ENCODE results near the gene ELFN1. TPM values are rescaled to one million over a fixed set of nuclear protein-coding genes. Genes with fewer than 3 reads are reported as not detected.

Gene ELFN1
- polyA plus RNA-seq, 1 donor (not counting 4 experiments of a cell fraction or from before 2014, with no cell fraction given), result 0.03 TPM

DNA sequence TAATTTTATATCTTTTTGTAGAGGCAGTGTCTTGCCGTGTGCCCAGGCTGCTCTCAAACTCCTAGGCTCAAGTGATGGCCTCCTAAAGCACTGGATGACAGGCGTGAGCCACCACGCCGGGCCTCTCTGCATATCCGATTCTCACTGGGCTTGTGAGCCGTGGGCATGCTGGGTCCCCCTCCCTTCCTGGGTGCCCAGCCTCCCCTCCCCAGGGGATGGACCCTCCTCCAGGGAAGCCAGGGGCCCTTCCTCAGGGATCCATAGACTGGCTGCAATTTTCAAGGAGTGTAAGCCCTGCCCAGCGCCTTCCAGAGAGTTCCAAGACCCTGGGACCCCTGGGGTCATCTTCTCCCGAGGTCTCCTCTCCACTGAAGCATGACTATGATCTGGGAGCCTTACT lies 23.7 kb upstream of the ELFN1 start:
- no peaks in the 10 kb centered on the region for H4K20me1 ChIP-seq (ENCODE audit: control insufficient read depth, extremely low read depth, insufficient read depth, low read length)
- H3K9me3 ChIP-seq (ENCODE audit: control insufficient read depth, low read depth, low read length), result no peaks in the 10 kb centered on the region
- no peak overlapping the region for H3K4me3 ChIP-seq (ENCODE audit: control insufficient read depth in 2 of 3, extremely low read depth in 1 of 3, insufficient read depth in 2 of 3, low read depth in 1 of 3, low read length in 3 of 3)
- H3K79me2 ChIP-seq (ENCODE audit: control insufficient read depth, insufficient read depth, low read length), result no peaks in the 10 kb centered on the region
- no peak overlapping the region for H2AFZ ChIP-seq (ENCODE audit: control insufficient read depth, low read length)
- TF ChIP-seq, protein P1, sequence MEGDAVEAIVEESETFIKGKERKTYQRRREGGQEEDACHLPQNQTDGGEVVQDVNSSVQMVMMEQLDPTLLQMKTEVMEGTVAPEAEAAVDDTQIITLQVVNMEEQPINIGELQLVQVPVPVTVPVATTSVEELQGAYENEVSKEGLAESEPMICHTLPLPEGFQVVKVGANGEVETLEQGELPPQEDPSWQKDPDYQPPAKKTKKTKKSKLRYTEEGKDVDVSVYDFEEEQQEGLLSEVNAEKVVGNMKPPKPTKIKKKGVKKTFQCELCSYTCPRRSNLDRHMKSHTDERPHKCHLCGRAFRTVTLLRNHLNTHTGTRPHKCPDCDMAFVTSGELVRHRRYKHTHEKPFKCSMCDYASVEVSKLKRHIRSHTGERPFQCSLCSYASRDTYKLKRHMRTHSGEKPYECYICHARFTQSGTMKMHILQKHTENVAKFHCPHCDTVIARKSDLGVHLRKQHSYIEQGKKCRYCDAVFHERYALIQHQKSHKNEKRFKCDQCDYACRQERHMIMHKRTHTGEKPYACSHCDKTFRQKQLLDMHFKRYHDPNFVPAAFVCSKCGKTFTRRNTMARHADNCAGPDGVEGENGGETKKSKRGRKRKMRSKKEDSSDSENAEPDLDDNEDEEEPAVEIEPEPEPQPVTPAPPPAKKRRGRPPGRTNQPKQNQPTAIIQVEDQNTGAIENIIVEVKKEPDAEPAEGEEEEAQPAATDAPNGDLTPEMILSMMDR (optimal IDR thresholded peaks at IDR 0.05 in 1 of 3, IDR thresholded peaks at IDR 0.05 in 1 of 3, conservative IDR thresholded peaks at IDR 0.05 in 1 of 3; ENCODE audit: extremely low read depth in 1 of 3, insufficient read depth in 2 of 3, low read length in 3 of 3), result no peak
- TF ChIP-seq EZH2 (IDR thresholded peaks at IDR 0.05; ENCODE audit: low read length), result no peak
- FAIRE-seq, result no peak
- dilution Hi-C loops (cut with MboI; ENCODE audit: extremely low pct_ligation_motif_present, low sequenced_read_pairs), result no loop called here
- H3K9me1 ChIP-seq (ENCODE audit: control insufficient read depth, extremely low read depth, insufficient read depth, low read length), result no peaks in the 10 kb centered on the region
- H3K27ac ChIP-seq (ENCODE audit: control insufficient read depth, insufficient read depth, low read length), result no peak overlapping the region
- H3K4me2 ChIP-seq (ENCODE audit: control insufficient read depth, extremely low read depth, insufficient read depth, low read depth, low read length), result no peak overlapping the region
- H3K36me3 ChIP-seq (ENCODE audit: control insufficient read depth in 2 of 2, extremely low read depth in 1 of 2, insufficient read depth in 2 of 2, low read length in 2 of 2), result no peaks in the 10 kb centered on the region
- no peaks in the 10 kb centered on the region for H3K4me1 ChIP-seq (ENCODE audit: control insufficient read depth, extremely low read depth, insufficient read depth, low read length)
- no peak overlapping the region for H3K9ac ChIP-seq (ENCODE audit: control insufficient read depth, extremely low read depth, insufficient read depth, low read length)
- H3K27me3 ChIP-seq (ENCODE audit: control insufficient read depth, extremely low read depth, insufficient read depth, low read length), result peaks cover 47% of the 10 kb centered on the region
- DNase-seq (ENCODE audit: low read depth, low spot score), result no peak

DNA sequence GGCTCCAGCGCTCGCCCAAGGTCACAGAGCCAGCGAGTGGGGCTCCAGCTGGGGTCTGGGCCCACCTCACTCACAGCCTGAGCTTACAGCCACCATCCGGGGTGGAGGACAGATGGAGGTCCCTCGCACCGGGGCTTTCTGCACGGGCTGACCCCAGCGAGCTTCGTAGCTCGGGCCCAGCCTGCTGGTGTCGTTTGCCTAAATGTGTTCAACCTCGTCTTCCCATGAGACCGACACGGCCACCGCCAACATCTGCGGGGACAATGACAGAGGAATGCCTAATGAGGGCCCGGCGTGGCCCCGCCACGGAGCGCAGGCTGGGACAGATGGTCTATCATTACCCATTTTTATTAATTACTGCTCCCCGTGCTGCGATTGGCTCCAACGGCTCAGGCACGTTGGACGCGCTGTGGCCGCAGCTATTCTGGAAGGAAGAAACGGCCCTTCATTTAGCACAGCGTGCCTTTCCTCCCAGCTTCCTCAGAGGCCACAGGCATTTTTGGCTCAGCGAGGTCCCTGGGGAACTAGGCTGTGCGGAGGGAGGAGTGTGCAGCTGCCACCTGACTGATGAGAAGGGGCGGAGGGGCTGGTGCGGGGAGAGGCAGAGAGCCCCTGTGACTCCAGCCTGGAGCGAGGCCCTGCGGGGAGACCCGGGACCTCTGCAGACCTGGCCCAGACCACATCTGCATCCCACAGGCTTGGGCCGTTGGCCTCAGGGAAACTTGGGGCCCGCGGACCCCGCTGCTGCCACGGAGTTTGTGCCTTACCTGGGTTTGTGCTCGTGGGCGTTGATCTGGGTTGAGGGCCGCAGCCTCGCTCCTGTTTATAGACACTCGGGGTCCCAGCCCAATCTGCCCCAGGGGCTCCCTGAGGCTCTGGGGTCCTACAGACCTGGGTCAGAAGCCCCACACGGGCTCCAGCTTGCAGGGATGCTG lies 22.9 kb upstream of the ELFN1 start:
- Histone ChIP-seq H3K4me3 (ENCODE audit: control insufficient read depth in 2 of 3, extremely low read depth in 1 of 3, insufficient read depth in 2 of 3, low read depth in 1 of 3, low read length in 3 of 3) (no peak overlapping the region), H3K27me3 (ENCODE audit: control insufficient read depth, extremely low read depth, insufficient read depth, low read length) (peaks cover 42% of the 10 kb centered on the region), H3K9ac (ENCODE audit: control insufficient read depth, extremely low read depth, insufficient read depth, low read length) (no peak overlapping the region), H3K79me2 (ENCODE audit: control insufficient read depth, insufficient read depth, low read length) (no peaks in the 10 kb centered on the region), H3K36me3 (ENCODE audit: control insufficient read depth in 2 of 2, extremely low read depth in 1 of 2, insufficient read depth in 2 of 2, low read length in 2 of 2) (no peaks in the 10 kb centered on the region), H3K4me1 (ENCODE audit: control insufficient read depth, extremely low read depth, insufficient read depth, low read length) (no peaks in the 10 kb centered on the region), H4K20me1 (ENCODE audit: control insufficient read depth, extremely low read depth, insufficient read depth, low read length) (no peaks in the 10 kb centered on the region), H3K27ac (ENCODE audit: control insufficient read depth, insufficient read depth, low read length) (no peak overlapping the region), H3K9me1 (ENCODE audit: control insufficient read depth, extremely low read depth, insufficient read depth, low read length) (no peaks in the 10 kb centered on the region), H3K9me3 (ENCODE audit: control insufficient read depth, low read depth, low read length) (no peaks in the 10 kb centered on the region), H3K4me2 (ENCODE audit: control insufficient read depth, extremely low read depth, insufficient read depth, low read depth, low read length) (no peak overlapping the region), H2AFZ (ENCODE audit: control insufficient read depth, low read length) (no peak overlapping the region)
- DNase-seq (ENCODE audit: low read depth, low spot score) (no peak), FAIRE-seq (no peak)
- dilution Hi-C loops (cut with MboI; ENCODE audit: extremely low pct_ligation_motif_present, low sequenced_read_pairs), result no loop called here
- TF ChIP-seq, protein P1 (optimal IDR thresholded peaks at IDR 0.05 in 1 of 3, IDR thresholded peaks at IDR 0.05 in 1 of 3, conservative IDR thresholded peaks at IDR 0.05 in 1 of 3; ENCODE audit: extremely low read depth in 1 of 3, insufficient read depth in 2 of 3, low read length in 3 of 3), result no peak
- no peak for TF ChIP-seq EZH2 (IDR thresholded peaks at IDR 0.05; ENCODE audit: low read length)

Data from keratinocyte (primary cell).